WERI-Rb-1 (cell line): ENCODE measurements around the gene SCML1.

Source experiments
- DNase-seq: peaks from one replicate; pipeline ENCODE4 v3.0.0-alpha.2; 2020
- H3K27ac ChIP-seq: fragments of 250-450 bp; sonication (Bioruptor Pico); 2 replicates; pipeline ENCODE4 v1.5.1; 2020; ENCODE audit warnings: mild to moderate bottlenecking, moderate library complexity
- H3K27me3 ChIP-seq: fragments of 250-450 bp; sonication (Bioruptor Pico); 2 replicates; pipeline ENCODE4 v1.5.1; 2021; ENCODE audit warnings: mild to moderate bottlenecking, low read depth, moderate library complexity; ENCODE audit not compliant: insufficient read depth, severe bottlenecking
- H3K36me3 ChIP-seq: fragments of 250-450 bp; sonication (Bioruptor Pico); 2 replicates; pipeline ENCODE4 v1.5.1; 2020; ENCODE audit warnings: mild to moderate bottlenecking, moderate library complexity
- H3K4me3 ChIP-seq: 2 replicates; pipeline ENCODE4 v1.5.1; 2011; ENCODE audit warnings: low read depth, mild to moderate bottlenecking, control low read depth, low read length
- H3K9me3 ChIP-seq: fragments of 250-450 bp; sonication (Bioruptor Pico); 2 replicates; pipeline ENCODE4 v1.5.1; 2021; ENCODE audit warnings: mild to moderate bottlenecking, moderate library complexity; ENCODE audit not compliant: severe bottlenecking
- TF ChIP-seq, protein P1 (sequence below): IDR thresholded peaks from 2 replicates; pipeline ENCODE4 v1.5.1; 2011; ENCODE audit warnings: low read depth, mild to moderate bottlenecking, control low read depth, inconsistent platforms, low read length

The SCML1 gene

DNA sequence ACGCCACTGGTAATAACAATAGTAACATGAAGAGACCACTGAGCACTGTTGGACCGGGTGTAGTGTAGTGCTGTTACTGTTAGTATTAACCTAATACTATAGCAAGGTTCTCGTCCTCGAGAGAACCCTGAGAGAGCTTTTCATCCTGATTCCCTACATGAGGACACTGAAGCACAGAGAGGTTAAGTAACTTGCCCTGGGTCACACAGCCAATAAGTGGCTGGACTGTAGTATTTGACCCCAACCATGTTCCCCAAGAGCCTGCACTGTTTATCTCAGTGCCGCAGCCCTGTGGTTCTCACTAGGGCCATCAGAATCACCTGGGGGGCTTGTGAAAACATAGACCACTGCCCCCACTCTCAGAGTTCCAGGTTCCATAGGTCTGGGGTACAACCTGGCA, 10.4 kb downstream of the SCML1 start:
- no peak overlapping the region for H3K27ac ChIP-seq
- H3K9me3 ChIP-seq: no peaks in the 10 kb centered on the region
- H3K36me3 ChIP-seq: peaks cover 5% of the 10 kb centered on the region; the same call in 1 of the 2 replicates
- no peak overlapping the region for H3K4me3 ChIP-seq
- TF ChIP-seq, protein P1, sequence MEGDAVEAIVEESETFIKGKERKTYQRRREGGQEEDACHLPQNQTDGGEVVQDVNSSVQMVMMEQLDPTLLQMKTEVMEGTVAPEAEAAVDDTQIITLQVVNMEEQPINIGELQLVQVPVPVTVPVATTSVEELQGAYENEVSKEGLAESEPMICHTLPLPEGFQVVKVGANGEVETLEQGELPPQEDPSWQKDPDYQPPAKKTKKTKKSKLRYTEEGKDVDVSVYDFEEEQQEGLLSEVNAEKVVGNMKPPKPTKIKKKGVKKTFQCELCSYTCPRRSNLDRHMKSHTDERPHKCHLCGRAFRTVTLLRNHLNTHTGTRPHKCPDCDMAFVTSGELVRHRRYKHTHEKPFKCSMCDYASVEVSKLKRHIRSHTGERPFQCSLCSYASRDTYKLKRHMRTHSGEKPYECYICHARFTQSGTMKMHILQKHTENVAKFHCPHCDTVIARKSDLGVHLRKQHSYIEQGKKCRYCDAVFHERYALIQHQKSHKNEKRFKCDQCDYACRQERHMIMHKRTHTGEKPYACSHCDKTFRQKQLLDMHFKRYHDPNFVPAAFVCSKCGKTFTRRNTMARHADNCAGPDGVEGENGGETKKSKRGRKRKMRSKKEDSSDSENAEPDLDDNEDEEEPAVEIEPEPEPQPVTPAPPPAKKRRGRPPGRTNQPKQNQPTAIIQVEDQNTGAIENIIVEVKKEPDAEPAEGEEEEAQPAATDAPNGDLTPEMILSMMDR: no peak
- no peak for DNase-seq
- H3K27me3 ChIP-seq: peaks cover 15% of the 10 kb centered on the region

DNA sequence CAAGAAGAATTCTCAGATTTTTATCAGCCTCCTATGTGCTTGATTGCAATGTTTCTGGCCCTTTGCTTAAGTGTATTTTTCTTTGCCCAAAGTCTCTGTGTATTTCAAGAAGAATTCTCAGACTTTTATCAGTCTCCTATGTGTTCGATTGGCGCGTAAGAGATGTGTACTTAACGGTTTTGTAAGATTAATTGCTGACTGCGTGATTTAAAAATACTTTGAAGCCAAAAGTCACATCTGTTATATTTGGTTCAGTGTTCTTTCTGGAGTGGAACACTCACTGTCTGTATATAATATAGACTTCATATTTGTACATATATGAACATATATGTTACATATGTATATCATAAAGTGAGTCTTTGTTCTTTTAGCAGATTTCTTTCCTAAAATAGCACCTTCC, 11.4 kb downstream of the SCML1 start:
- DNase-seq: no peak
- TF ChIP-seq, protein P1: no peak
- H3K27ac ChIP-seq: no peak overlapping the region

DNA sequence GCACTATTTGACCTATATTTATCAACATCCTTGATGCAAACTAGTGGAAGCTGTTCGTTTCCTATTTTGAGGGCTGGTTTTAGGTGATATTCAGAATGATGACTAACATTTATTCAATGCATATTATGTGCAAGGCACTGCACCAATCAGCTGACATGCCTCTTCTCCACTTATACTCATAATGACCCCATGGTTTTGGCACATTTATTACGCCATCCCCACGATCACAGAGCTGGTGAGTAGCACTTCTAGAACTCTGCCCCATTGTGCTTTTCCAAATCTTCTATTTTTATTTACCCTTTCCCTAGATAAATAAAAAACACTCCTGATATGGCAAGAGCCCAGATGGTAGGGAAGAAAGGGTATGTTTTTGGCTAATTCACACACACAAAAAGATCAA, 13.1 kb downstream of the SCML1 start:
- no peak for DNase-seq
- H3K27me3 ChIP-seq: peaks cover 9% of the 10 kb centered on the region
- TF ChIP-seq, protein P1: no peak
- no peaks in the 10 kb centered on the region for H3K9me3 ChIP-seq
- peaks cover 5% of the 10 kb centered on the region; the same call in 1 of the 2 replicates for H3K36me3 ChIP-seq
- H3K27ac ChIP-seq: no peak overlapping the region
- H3K4me3 ChIP-seq: no peak overlapping the region

More for the DNA sequence above, 11.4 kb downstream of the SCML1 start:
- no peaks in the 10 kb centered on the region for H3K9me3 ChIP-seq
- peaks cover 5% of the 10 kb centered on the region; the same call in 1 of the 2 replicates for H3K36me3 ChIP-seq
- H3K4me3 ChIP-seq: no peak overlapping the region
- peaks cover 14% of the 10 kb centered on the region for H3K27me3 ChIP-seq

DNA sequence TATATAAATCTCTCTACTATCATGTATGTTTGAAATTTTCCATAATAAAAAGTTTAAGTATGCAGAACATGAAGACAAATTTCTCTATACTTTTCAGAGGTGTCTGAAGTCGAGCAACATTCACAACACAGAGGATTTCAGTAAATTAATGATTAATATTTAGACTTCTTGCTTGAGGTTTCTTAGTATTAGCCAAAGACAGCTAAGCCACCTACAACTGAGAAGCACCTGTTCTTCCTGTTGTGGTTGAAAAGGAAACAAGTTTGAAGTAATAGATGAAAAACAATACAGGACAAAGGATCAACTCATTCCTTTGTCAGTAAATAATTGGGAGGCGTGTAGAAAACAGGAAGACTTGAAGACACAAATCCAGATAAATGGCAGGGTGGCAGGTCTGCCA, 21.1 kb downstream of the SCML1 start:
- Histone ChIP-seq H3K9me3 (no peaks in the 10 kb centered on the region), H3K27me3 (peaks cover 5% of the 10 kb centered on the region), H3K36me3 (no peaks in the 10 kb centered on the region), H3K27ac (no peak overlapping the region), H3K4me3 (no peak overlapping the region)
- TF ChIP-seq, protein P1: no peak
- no peak for DNase-seq

DNA sequence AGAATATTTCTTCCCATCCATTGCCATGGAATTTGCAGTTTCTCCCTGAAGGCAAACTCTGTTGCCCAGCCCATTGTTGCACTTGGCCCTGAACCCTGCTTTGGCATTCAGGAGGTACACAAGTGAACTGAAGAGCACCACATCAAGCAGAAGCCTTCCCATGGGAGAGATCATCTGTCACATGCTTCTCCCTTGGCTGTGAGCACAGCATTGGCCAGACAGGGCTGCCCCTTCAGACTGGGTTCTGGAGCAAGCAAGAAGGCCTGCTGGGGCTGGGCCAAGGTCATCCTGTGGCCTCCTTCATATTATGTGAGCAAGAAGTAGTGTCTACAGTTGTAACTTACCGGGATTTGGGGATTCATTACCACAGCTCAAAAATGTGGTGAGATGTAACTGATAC, 22.7 kb downstream of the SCML1 start:
- H3K9me3 ChIP-seq: no peaks in the 10 kb centered on the region
- H3K27me3 ChIP-seq: peaks cover 11% of the 10 kb centered on the region
- TF ChIP-seq, protein P1: no peak
- no peaks in the 10 kb centered on the region for H3K36me3 ChIP-seq
- no peak overlapping the region for H3K4me3 ChIP-seq
- DNase-seq: no peak
- no peak overlapping the region for H3K27ac ChIP-seq

DNA sequence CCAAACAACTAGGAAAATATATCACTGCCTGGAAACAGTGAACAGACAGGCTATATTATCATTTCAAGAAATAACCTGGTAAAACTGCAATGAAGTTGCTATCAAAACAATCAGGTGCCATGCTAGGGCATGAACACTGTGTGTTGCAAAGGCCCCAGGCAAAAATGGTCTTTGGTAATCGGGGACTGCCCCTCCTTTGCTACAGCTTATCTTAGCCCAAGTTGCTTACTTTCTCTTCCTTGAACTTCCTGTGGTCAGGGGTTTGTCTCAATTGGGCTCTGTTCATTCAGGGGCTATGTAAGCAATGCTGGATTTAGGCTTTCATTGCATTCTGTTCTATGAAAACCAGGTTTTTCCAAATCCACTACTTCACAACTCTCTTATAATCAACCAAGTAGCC, 30.4 kb downstream of the SCML1 start:
- DNase-seq: no peak
- no peaks in the 10 kb centered on the region for H3K9me3 ChIP-seq
- TF ChIP-seq, protein P1: no peak
- peaks cover 67% of the 10 kb centered on the region for H3K27me3 ChIP-seq
- no peak overlapping the region for H3K4me3 ChIP-seq
- H3K27ac ChIP-seq: no peak overlapping the region
- no peaks in the 10 kb centered on the region for H3K36me3 ChIP-seq
